NCI-H82 (cell line): ENCODE measurements around the gene SP8.

ENCODE experiments used
- DNase-seq: peaks from one replicate; lab custom pipeline; 2025; lab: John Stamatoyannopoulos, UW

SP8 gene

DNA sequence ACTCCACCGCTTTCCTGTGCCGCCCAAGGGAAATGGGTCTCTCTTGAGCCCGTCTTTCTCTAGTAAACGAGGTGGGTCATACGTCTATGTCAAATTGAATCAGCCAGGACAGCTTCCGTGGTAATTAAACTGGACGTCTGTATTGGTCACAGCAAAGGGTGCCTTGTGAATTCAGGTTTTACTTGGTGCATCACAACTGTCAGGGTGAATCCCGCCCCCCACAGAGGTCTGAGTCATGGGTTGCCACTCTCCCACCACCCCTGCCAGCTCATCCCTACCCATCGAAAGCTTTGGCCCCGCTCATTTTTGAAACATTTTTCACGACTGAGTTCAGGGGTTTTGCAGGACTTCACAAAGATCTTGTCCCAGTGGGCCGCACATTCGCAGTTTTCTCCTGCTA is 8.0 kb upstream of the SP8 start:
- DNase-seq, result no peak

DNA sequence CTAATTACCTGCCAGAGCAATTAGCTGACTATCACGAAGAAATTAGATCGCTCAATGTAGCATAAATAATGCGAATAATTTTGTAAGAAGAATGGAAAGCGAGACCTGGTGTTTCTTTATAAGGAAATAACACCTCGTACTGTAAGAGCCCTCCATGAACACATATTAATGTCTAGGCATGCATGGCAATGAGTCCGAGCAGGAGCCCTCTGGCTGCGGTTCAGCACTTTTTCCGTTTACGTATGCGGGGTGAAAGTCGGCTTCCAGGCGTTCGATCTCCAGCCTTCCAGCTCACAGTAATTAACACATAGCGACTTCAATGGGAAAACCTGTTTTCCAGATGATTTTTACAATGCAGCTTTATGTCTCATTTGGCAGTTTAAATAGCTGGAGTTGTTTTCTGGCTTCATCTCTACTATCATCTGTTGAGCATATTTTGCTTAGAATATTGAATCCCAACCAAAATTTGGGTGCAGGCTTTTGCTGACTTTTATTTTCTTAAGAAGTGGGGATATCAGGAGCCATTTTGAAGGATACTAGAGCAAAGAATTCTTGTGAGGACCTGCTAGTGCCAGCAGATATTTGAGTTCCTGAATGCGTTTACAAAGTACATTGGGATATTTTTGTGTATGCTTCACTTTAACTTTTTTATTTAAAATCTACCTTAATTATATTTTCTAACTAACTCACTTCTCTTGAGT is 7.2 kb upstream of the SP8 start:
- DNase-seq, result peak; percentile 13

GRCh38 chr7:20793248-20793647 is 6.6 kb upstream of the SP8 start:
- peak; percentile 53 for DNase-seq

DNA sequence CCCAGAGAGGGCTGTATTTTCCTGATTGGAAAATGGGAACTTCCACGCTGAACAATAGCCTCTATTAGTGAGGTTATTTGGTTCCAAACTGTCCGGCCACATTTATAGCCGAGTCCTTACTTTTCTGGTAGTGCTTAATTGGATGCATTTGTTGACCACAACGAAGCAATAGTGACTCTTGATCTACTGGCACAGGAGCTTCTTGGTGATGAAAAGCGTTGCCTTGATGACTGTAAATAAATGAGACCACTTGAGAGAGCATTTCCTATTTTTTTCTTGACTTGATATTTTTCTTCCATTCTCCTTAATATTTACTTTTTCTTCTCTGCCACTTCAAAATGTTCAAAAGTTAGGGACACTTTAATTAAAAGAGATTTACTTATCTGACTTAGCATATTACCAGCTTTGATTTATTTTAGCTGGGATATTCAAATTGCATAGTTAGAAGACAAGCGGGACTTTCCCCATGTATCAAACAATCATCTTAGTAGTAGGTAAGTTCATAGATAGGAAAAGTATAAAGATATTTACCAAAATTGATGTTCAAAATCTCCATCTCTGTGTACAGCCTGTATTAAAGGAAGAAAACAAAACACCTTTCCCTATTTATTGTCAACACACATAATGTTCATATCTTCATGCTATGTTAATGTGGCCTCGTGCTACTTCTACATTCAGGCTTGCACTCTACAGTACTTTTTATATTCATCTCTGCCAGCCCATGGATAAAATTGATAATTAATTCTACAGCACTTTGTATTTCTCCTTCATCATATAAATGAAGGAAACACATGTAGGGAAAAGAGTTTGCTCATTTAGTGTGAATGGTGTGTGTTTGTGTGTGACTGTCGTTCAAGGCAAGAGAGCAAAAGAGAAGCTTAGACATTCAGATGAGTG is 5.1 kb upstream of the SP8 start:
- DNase-seq, result no peak

DNA sequence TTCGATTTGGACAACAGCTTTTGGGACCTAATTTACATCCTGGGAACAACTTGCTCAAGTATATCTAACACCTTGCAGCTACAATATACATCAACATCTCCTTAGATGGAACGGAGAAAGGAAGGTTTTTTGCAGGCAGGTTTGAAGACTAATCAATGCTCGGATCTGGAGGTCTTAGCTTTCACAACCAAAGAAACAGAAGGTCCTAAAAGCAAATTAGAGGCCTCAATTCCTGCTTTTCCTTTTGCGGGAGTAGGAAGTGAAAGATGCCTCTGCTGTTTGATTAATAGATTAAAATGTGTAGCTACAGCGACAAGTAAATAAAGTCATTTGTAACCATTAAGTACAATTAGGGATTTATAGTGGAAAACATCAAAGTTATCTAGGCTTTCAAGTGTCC is 3.7 kb upstream of the SP8 start:
- DNase-seq, result no peak

- no peak for DNase-seq
Measured at GRCh38 chr7:20788420-20788990, 1.8 kb upstream of the SP8 start.

DNA sequence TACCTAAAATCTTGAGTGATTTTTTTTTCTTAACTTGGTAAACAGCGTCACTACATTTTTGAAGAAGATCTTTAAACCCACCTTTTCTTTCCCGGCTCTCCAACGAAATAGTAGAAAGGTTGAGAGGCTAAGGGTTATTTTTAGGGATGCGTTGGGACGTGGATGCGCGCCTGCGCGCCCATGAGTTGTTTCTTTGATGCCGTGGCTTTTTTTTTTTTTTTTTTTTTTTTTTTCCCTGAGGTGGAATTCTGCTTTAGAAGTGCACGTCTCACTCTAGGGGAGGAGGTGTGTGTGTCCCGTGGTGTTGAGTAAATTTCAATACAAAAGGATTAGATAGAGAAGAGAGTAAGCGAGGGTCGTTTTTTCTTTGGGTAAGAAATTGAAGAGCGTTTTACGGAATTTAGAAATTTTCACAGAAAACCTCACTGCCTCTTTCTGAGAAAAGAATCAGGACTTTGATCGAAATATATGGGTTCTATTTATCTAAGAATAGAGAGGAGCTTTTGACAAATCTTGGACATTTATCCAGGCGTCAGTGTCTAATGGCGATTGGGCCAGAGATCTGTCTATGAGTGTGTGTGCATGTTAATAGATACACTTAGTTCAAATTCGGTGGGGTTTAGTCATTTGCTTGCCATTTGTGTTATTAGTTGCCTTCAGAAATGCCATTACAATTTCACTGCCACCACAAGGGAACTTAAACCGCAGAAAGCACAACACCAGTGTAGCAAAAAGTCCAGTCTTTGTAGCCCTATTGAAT is 1.2 kb upstream of the SP8 start:
- DNase-seq, result no peak

DNA sequence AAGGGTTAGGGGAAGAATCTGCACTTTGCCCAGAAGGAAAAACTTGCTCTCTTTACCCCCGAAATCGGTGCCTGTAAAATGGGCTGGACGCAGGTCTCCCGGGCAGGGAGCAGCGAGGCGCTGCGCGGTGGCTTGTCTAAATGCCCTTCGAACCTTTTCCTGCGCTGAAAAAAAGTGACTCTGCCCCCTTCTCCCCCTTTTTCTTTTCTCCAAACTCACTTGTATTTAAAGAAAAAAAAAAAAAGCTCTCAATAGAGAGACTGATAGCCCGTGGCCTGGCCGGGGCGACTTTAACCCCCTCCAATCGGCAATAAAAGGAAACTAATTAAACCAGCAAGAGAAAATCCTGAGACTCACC is 286 bp downstream of the SP8 start:
- peak; percentile 29 for DNase-seq

DNA sequence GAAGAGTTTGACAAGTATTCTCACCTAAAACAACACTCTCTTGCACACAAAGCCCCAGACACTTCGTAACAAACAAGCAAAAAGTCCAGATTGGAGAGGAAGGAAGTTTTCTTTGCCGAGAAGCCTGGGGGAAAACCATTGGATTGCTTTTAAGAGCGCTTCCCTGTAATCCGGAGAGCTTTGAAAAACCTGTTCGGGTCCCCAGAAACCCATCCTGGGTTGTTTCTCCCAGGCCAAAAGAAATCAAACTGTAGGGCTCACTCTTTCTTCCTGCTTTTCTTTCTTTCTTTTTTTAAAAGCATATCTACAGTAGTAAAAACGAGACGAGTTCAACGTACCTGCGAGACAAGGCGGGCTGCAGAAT is 655 bp downstream of the SP8 start:
- no peak for DNase-seq

GRCh38 chr7:20785157-20786048 is 1.3 kb downstream of the SP8 start:
- DNase-seq, result peak; percentile 50

- peak; percentile 60 for DNase-seq
Measured at GRCh38 chr7:20784388-20785156, 2.1 kb downstream of the SP8 start.

- DNase-seq, result peak; percentile 49
Measured at GRCh38 chr7:20783700-20784387, 2.8 kb downstream of the SP8 start.

GRCh38 chr7:20783125-20783699 is 3.5 kb downstream of the SP8 start:
- no peak for DNase-seq

- DNase-seq, result peak; percentile 25
Measured at GRCh38 chr7:20779041-20779440, 7.6 kb downstream of the SP8 start.

DNA sequence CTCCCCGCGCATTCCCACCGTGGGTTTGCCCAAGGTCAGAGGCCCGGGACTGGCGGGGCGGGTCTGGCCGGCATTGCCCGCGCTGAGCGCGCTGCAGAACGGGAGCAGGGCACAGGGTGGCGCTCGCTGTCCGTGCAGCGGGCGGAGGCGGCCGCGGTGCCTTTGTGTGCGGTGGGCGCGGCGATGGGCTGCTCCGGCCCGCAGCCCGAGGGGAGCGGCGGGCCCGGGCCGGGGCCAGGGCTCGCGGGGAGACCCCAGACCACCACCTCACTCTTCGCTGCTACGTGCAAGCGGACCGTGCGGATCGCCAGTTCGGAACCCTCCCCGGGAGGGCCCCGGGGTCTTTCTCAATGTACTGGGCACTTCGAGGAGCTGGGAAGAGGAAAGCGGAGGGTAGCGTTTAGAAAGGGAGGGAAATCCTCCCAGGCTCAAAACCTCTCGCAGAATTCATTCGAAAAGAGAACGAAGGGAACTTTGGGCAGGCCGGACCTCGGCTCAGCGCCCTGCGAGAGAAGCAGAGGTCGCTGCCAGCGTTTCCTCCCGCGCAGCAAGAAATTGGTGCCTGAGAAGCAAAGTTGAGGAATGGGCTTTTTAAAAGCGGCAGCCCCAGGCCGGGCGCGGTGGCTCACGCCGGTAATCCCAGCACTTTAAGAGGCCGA is 8.5 kb downstream of the SP8 start:
- peak; percentile 64 for DNase-seq

- DNase-seq, result no peak
Measured at GRCh38 chr7:20777377-20778062, 9.2 kb downstream of the SP8 start.

GRCh38 chr7:20776942-20777341 is 9.7 kb downstream of the SP8 start:
- DNase-seq, result no peak

DNA sequence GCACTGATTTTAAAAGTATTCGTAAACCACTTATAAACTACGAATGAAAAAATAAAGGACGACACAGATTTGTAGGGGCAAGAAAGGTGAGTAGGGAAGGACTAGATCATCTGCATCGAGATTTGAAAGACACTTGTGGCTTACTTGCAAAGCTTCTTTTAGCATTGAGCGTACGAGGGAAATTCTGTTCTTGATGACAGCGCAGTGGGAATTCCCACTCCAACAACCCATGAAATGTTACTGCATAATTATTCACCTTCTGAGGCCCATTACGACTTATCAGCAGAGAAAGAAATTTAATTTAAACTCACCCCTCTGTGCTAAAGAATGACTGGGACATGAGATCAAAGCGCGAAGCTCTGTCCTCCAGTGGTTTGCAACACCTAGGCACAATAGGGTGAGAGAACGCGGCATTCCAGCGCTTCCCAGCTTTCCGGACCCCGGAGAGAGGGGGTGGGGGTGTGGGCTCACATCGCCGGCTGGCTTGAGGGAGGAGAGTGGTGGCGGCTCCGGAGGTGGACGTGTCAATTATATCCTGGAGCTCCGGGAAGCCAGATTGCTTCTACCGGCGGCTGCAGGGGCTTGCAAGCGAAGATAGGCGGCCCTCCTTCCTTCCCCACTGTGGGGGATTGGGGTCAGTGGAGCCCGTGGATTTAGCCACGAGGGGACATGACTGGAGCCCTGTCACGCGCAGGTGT is 10.3 kb downstream of the SP8 start:
- no peak for DNase-seq
